ENCODE data around the gene MME.

DNA sequence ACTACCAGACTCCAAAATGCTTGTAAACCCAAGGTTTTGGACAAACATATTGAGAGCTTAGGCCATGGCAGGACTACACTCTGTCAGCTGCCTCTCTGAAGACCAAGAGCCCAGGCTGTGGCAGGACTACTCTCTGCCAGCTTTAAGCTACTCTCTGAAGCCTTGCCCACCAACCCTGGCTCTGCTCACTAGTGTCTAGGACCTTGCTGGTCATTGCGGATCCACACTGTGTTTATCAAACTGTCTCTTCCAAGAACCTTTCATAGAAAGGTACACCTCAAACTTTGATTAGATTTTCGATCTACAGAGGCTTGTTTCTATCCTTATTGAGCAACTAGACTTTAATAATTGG, 41.9 kb upstream of the MME start:
- TF ChIP-seq GATA2 (IDR thresholded peaks at IDR 0.05; ENCODE audit: low read depth, low read length): no peak
- TF ChIP-seq GATA3 (IDR thresholded peaks at IDR 0.05; ENCODE audit: low read depth, low read length): no peak

Measured in SH-SY5Y (cell line).